Measurements from ENCODE around the gene GALNT2. TPM values are rescaled to one million over a fixed set of nuclear protein-coding genes. Genes with fewer than 3 reads are reported as not detected.

Gene GALNT2
- polyA plus RNA-seq, 3 donors = 19.6 to 25.6 (median 23.4) TPM

- no peaks in the 10 kb centered on the region for H3K27me3 Mint-ChIP-seq (ENCODE audit: low read depth in 3 of 3)
- intact Hi-C loops (cut with micrococcal nuclease) = no loop called here
- no peak overlapping the region for H3K4me3 ChIP-seq (replicated peaks in 1 of 3; ENCODE audit: low read depth in 2 of 3, low read length in 3 of 3)
- no peak overlapping the region for H3K9ac ChIP-seq (ENCODE audit: insufficient read depth, low read length, poor library complexity, severe bottlenecking)
- no peaks in the 10 kb centered on the region for H3K79me2 ChIP-seq (ENCODE audit: insufficient read depth, low read length)
- no peak for DNase-seq
- no peaks in the 10 kb centered on the region for H4K20me1 ChIP-seq (ENCODE audit: insufficient read depth, low read length)
- peaks cover 1 to 7% (median 3%) of the 10 kb centered on the region in 7 donors for H3K9me3 Mint-ChIP-seq
- no peak overlapping the region for H3K4me3 Mint-ChIP-seq
- H3K36me3 Mint-ChIP-seq = peaks cover 83 to 92% of the 10 kb centered on the region in 2 donors
- H3K9me3 ChIP-seq (replicated peaks in 1 of 2; ENCODE audit: control insufficient read depth in 1 of 2, insufficient read depth in 1 of 2, low read length in 2 of 2) = no peaks in the 10 kb centered on the region
- no peak overlapping the region for H3K4me2 ChIP-seq (replicated peaks; ENCODE audit: extremely low read depth, low read length, poor library complexity, severe bottlenecking)
- H3K36me3 ChIP-seq (replicated peaks in 1 of 2; ENCODE audit: control insufficient read depth in 1 of 2, insufficient read depth in 2 of 2, low read length in 2 of 2) = peaks cover 53 to 97% of the 10 kb centered on the region in 2 donors
- WGBS (ENCODE audit: insufficient coverage) = 97% methylated on average over 15 of the region's 15 CpGs
- peaks cover 6% of the 10 kb centered on the region for H3K4me1 Mint-ChIP-seq
- TF ChIP-seq CTCF (IDR thresholded peaks at IDR 0.05) = no peak
- H3K4me1 ChIP-seq (ENCODE audit: control insufficient read depth in 1 of 2, insufficient read depth in 2 of 2, low read length in 2 of 2) = no peaks in the 10 kb centered on the region
- H3K27ac ChIP-seq (ENCODE audit: low read depth in 1 of 2, low read length in 2 of 2) = no peak overlapping the region
- H3K27ac Mint-ChIP-seq = peak overlapping the region in 1 of 7 donors; percentile 55
- H2AFZ ChIP-seq (ENCODE audit: insufficient read depth, low read depth, low read length, poor library complexity, severe bottlenecking) = no peak overlapping the region
- H3K27me3 ChIP-seq (ENCODE audit: control insufficient read depth in 2 of 2, insufficient read depth in 2 of 2, low read length in 2 of 2) = no peaks in the 10 kb centered on the region
These were observed 188.1 kb downstream of the GALNT2 start for GRCh38 chr1:230255116-230255515.

GRCh38 chr1:230255991-230256390 is 189.0 kb downstream of the GALNT2 start:
- H3K9me3 Mint-ChIP-seq = peaks cover 1 to 7% (median 3%) of the 10 kb centered on the region in 7 donors
- intact Hi-C loops (cut with micrococcal nuclease) = no loop called here
- Histone ChIP-seq H3K79me2 (ENCODE audit: insufficient read depth, low read length) (no peaks in the 10 kb centered on the region), H3K9me3 (replicated peaks in 1 of 2; ENCODE audit: control insufficient read depth in 1 of 2, insufficient read depth in 1 of 2, low read length in 2 of 2) (no peaks in the 10 kb centered on the region), H2AFZ (ENCODE audit: insufficient read depth, low read depth, low read length, poor library complexity, severe bottlenecking) (no peak overlapping the region), H3K9ac (ENCODE audit: insufficient read depth, low read length, poor library complexity, severe bottlenecking) (no peak overlapping the region), H3K36me3 (replicated peaks in 1 of 2; ENCODE audit: control insufficient read depth in 1 of 2, insufficient read depth in 2 of 2, low read length in 2 of 2) (peaks cover 46 to 89% of the 10 kb centered on the region in 2 donors), H3K27me3 (ENCODE audit: control insufficient read depth in 2 of 2, insufficient read depth in 2 of 2, low read length in 2 of 2) (no peaks in the 10 kb centered on the region), H3K4me1 (ENCODE audit: control insufficient read depth in 1 of 2, insufficient read depth in 2 of 2, low read length in 2 of 2) (no peaks in the 10 kb centered on the region), H3K4me3 (replicated peaks in 1 of 3; ENCODE audit: low read depth in 2 of 3, low read length in 3 of 3) (no peak overlapping the region), H4K20me1 (ENCODE audit: insufficient read depth, low read length) (no peaks in the 10 kb centered on the region), H3K4me2 (replicated peaks; ENCODE audit: extremely low read depth, low read length, poor library complexity, severe bottlenecking) (no peak overlapping the region), H3K27ac (ENCODE audit: low read depth in 1 of 2, low read length in 2 of 2) (no peak overlapping the region)
- H3K4me3 Mint-ChIP-seq = no peak overlapping the region
- peaks cover 12% of the 10 kb centered on the region for H3K4me1 Mint-ChIP-seq
- WGBS (ENCODE audit: insufficient coverage) = 86% methylated on average over 7 of the region's 10 CpGs
- H3K36me3 Mint-ChIP-seq = peaks cover 74 to 83% of the 10 kb centered on the region in 2 donors
- no peak for TF ChIP-seq CTCF (IDR thresholded peaks at IDR 0.05)
- peak overlapping the region in 1 of 7 donors; percentile 56 for H3K27ac Mint-ChIP-seq
- no peak for DNase-seq
- H3K27me3 Mint-ChIP-seq (ENCODE audit: low read depth in 3 of 3) = no peaks in the 10 kb centered on the region

Data from CD14-positive monocyte (primary cell).